Natural killer cell (primary cell): ENCODE data around the gene OSBP. TPM values are rescaled to one million over a fixed set of nuclear protein-coding genes. Genes with fewer than 3 reads are reported as not detected.

Source experiments
- ATAC-seq, 3 donors: fragments of 150-1000 bp in 2 of 3; fragments of 200-7000 bp in 1 of 3; cut with Tn5 transposase; 1 replicate in 1 of 3; 2 replicates in 2 of 3; pipeline ENCODE4 v1.10.0; 2021; ENCODE audit warnings: mild to moderate bottlenecking in 2 of 3, moderate library complexity in 2 of 3
- DNase-seq, 2 donors: peaks; one replicate each; pipeline versions ENCODE4 v3.0.0 to v3.0.0-alpha.2; 2013 to 2021; ENCODE audit warnings: mixed read lengths in 1 of 2
- H3K27ac ChIP-seq: one replicate; pipeline ENCODE4 v1.5.1; 2013; ENCODE audit warnings: mild to moderate bottlenecking, low read length
- H3K27me3 ChIP-seq: one replicate; pipeline ENCODE4 v1.6.1; 2013; ENCODE audit warnings: low read length; ENCODE audit not compliant: control insufficient read depth, insufficient read depth
- H3K36me3 ChIP-seq: one replicate; pipeline ENCODE4 v1.6.1; 2013; ENCODE audit warnings: low read length; ENCODE audit not compliant: control insufficient read depth, insufficient read depth
- H3K4me1 ChIP-seq: one replicate; pipeline ENCODE4 v1.6.1; 2013; ENCODE audit warnings: low read length; ENCODE audit not compliant: control insufficient read depth, insufficient read depth
- H3K4me3 ChIP-seq: one replicate; pipeline ENCODE4 v1.5.1; 2013; ENCODE audit warnings: low read length
- H3K9me3 ChIP-seq: one replicate; pipeline ENCODE4 v1.6.1; 2013; ENCODE audit warnings: low read length; ENCODE audit not compliant: control insufficient read depth, insufficient read depth
- H3K27ac Mint-ChIP-seq, 2 donors: one replicate each; pipeline ENCODE4 v1.8.0; 2022; ENCODE audit warnings: mild to moderate bottlenecking in 2 of 2, mixed read lengths in 2 of 2, moderate library complexity in 1 of 2
- H3K27me3 Mint-ChIP-seq, 2 donors: one replicate each; pipeline ENCODE4 v1.8.0; 2022; ENCODE audit warnings: low read depth in 2 of 2, mixed read lengths in 2 of 2
- H3K36me3 Mint-ChIP-seq: one replicate; pipeline ENCODE4 v1.8.0; 2022; ENCODE audit warnings: mixed read lengths
- H3K4me1 Mint-ChIP-seq, 2 donors: one replicate each; pipeline ENCODE4 v1.8.0; 2022; ENCODE audit warnings: mixed read lengths in 2 of 2
- H3K4me3 Mint-ChIP-seq: one replicate; pipeline ENCODE4 v1.8.0; 2022; ENCODE audit warnings: mild to moderate bottlenecking, moderate library complexity, mixed read lengths
- H3K9me3 Mint-ChIP-seq, 2 donors: one replicate each; pipeline ENCODE4 v1.8.0; 2022; ENCODE audit warnings: mixed read lengths in 2 of 2
- CTCF ChIP-seq: fragments of 200-600 bp; IDR thresholded peaks from one replicate; pipeline ENCODE4 v1.8.0; 2022; ENCODE audit warnings: antibody characterized with exemption
- WGBS: methylation state at CpG from one replicate; pipeline ENCODE4 v1.1.7; 2013; ENCODE audit warnings: missing lambda C conversion rate; ENCODE audit not compliant: insufficient coverage; 5-methylcytosine and 5-hydroxymethylcytosine counted together
- intact Hi-C: fragments of 100-400 bp; cut with micrococcal nuclease; formaldehyde crosslinking; loops from one replicate; pipeline ENCODE4 v1.14.2; 2022
- total RNA-seq, 4 donors: library from RNA; stranded (reverse); fragments of 120-200 nt in 1 of 4; gene quantifications; one replicate each; pipeline versions ENCODE4 v1.2.3 to v1.2.4, GENCODE V29; 2013 to 2022

Gene OSBP
- total RNA-seq, 3 donors from 2014 or later (not counting 1 experiment from before 2014, with no cell fraction given): 40.5 to 58.5 (median 51.3) TPM

DNA sequence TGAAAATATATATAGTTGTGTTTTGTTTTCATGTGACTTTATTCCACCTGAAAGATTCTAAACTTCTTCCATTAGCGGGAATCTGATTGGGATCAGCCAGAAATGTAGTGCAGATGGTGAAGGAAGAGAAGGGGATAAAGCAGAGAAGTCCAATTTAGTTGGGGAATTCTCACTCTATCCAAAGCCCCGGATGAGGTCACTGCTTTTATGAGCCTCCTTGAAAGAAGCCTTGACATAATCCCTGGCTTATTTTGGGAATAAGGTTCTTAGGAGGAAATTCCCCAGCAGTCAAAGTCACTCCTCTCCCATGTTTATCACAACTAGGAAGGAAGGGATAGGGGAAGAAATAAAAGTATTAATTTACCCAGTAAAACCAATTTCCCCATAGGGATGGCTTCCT lies 41.1 kb downstream of the OSBP start:
- no peaks in the 10 kb centered on the region for H3K27me3 ChIP-seq
- DNase-seq: no peak
- H3K4me3 ChIP-seq: no peak overlapping the region
- intact Hi-C loops: no loop called here
- H3K27me3 Mint-ChIP-seq: no peaks in the 10 kb centered on the region
- TF ChIP-seq CTCF: no peak
- peaks cover 27% of the 10 kb centered on the region for H3K36me3 Mint-ChIP-seq
- WGBS: no CpG with 5 or more reads among the region's 2 CpGs
- no peak overlapping the region for H3K4me3 Mint-ChIP-seq
- no peaks in the 10 kb centered on the region for H3K4me1 Mint-ChIP-seq
- H3K4me1 ChIP-seq: no peaks in the 10 kb centered on the region
- no peak overlapping the region for H3K27ac ChIP-seq
- no peak for ATAC-seq
- peak overlapping the region in 1 of 2 donors; percentile 74 for H3K27ac Mint-ChIP-seq
- H3K36me3 ChIP-seq: peaks cover 44% of the 10 kb centered on the region
- no peaks in the 10 kb centered on the region for H3K9me3 Mint-ChIP-seq
- no peaks in the 10 kb centered on the region for H3K9me3 ChIP-seq

DNA sequence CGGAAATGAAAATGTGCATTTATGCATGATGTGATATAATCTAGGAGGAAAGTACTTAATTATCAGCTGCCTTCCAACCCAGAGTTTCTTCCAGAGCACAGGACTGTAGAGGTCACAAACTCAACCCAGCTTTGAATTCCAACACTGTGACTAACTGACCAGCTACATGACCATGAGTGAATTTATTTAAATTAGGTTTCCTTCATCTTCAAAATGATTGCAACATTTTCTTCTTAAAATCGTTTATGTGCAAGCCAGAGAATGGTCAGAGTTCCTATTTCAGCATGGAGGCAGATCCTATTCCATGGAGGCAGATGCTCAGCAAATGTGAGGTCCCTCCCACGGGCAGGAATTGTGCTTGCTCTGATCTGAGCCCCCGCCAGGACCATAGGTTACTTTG lies 42.4 kb downstream of the OSBP start:
- H3K4me1 Mint-ChIP-seq: no peaks in the 10 kb centered on the region
- Histone ChIP-seq H3K36me3 (peaks cover 33% of the 10 kb centered on the region), H3K4me1 (no peaks in the 10 kb centered on the region), H3K9me3 (no peaks in the 10 kb centered on the region), H3K27me3 (no peaks in the 10 kb centered on the region), H3K27ac (no peak overlapping the region), H3K4me3 (no peak overlapping the region)
- no peaks in the 10 kb centered on the region for H3K9me3 Mint-ChIP-seq
- ATAC-seq (no peak), DNase-seq (no peak)
- no peak overlapping the region for H3K27ac Mint-ChIP-seq
- no peak overlapping the region for H3K4me3 Mint-ChIP-seq
- H3K27me3 Mint-ChIP-seq: no peaks in the 10 kb centered on the region
- H3K36me3 Mint-ChIP-seq: peaks cover 25% of the 10 kb centered on the region
- no peak for TF ChIP-seq CTCF
- intact Hi-C loops: no loop called here
- 91% methylated on average over 4 of the region's 4 CpGs for WGBS

- 97% methylated on average over 5 of the region's 5 CpGs for WGBS
- no peaks in the 10 kb centered on the region for H3K9me3 ChIP-seq
- Mint-ChIP-seq H3K4me1 (no peaks in the 10 kb centered on the region), H3K36me3 (peaks cover 25% of the 10 kb centered on the region), H3K27ac (no peak overlapping the region), H3K9me3 (no peaks in the 10 kb centered on the region), H3K4me3 (no peak overlapping the region), H3K27me3 (no peaks in the 10 kb centered on the region)
- peaks cover 23% of the 10 kb centered on the region for H3K36me3 ChIP-seq
- H3K4me1 ChIP-seq: no peaks in the 10 kb centered on the region
- no peak for DNase-seq
- no peak overlapping the region for H3K27ac ChIP-seq
- H3K4me3 ChIP-seq: no peak overlapping the region
- H3K27me3 ChIP-seq: no peaks in the 10 kb centered on the region
- intact Hi-C loops: no loop called here
- no peak for ATAC-seq
- TF ChIP-seq CTCF: no peak
Measured at GRCh38 chr11:59572091-59572490, 43.5 kb downstream of the OSBP start.

DNA sequence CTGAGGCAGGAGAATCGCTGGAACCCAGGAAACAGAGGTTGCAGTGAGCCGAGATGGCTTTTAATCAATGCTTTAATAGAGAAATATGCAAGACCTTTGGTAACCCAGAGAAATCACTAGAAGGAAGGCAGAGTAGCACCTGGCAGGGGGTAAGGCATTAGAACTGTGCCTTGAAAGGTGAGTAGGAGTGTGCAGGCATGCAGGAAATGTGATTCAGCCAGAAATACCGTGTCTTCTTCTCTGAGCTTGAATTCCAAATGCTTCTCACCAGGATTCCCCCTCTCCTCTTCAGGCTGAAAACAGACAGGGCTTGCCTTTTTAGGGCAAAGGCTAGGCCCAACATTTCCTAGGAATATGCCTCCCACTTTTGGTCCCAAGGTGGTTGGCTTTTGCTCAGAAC lies 53.3 kb downstream of the OSBP start:
- H3K4me1 Mint-ChIP-seq: peaks cover 37 to 42% of the 10 kb centered on the region in 2 donors
- no peak overlapping the region for H3K4me3 ChIP-seq
- H3K9me3 Mint-ChIP-seq: no peaks in the 10 kb centered on the region
- H3K36me3 Mint-ChIP-seq: no peaks in the 10 kb centered on the region
- H3K27me3 Mint-ChIP-seq: peaks cover 1 to 5% of the 10 kb centered on the region in 2 donors
- H3K4me3 Mint-ChIP-seq: peak overlapping the region; percentile 65
- intact Hi-C loops: no loop called here
- H3K4me1 ChIP-seq: peaks cover 35% of the 10 kb centered on the region
- 93% methylated on average over 3 of the region's 3 CpGs for WGBS
- H3K27ac Mint-ChIP-seq: peak overlapping the region in 1 of 2 donors; percentile 16
- H3K27me3 ChIP-seq: no peaks in the 10 kb centered on the region
- no peak for TF ChIP-seq CTCF
- no peaks in the 10 kb centered on the region for H3K36me3 ChIP-seq
- H3K9me3 ChIP-seq: no peaks in the 10 kb centered on the region
- ATAC-seq: no peak
- no peak overlapping the region for H3K27ac ChIP-seq
- DNase-seq: no peak
